ENCODE measurements around the gene CD2.
A peak's percentile ranks its signal among the peaks of the same experiment; 100 is the strongest.
"Not testable (repeated sequence)": the region's sequence is repeated elsewhere in the genome, so short reads cannot be mapped to it uniquely, and the experiment has no call there.

The CD2 gene

GRCh38 chr1:116732726-116733125 is 21.5 kb upstream of the CD2 start:
- DNase-seq: no peak

GRCh38 chr1:116733476-116734365 is 20.5 kb upstream of the CD2 start:
- DNase-seq: no peak

- DNase-seq: no peak
Measured at GRCh38 chr1:116735246-116735645, 19.0 kb upstream of the CD2 start.

GRCh38 chr1:116737020-116737854 is 17.0 kb upstream of the CD2 start:
- peak; percentile 45 for DNase-seq

- no peak for DNase-seq
Measured at GRCh38 chr1:116737855-116738321, 16.3 kb upstream of the CD2 start.

- no peak for DNase-seq
Measured at GRCh38 chr1:116738673-116739370, 15.4 kb upstream of the CD2 start.

- no peak for DNase-seq
Measured at GRCh38 chr1:116739371-116740012, 14.7 kb upstream of the CD2 start.

GRCh38 chr1:116740296-116740695 is 13.9 kb upstream of the CD2 start:
- DNase-seq: no peak

- DNase-seq: no peak
Measured at GRCh38 chr1:116740746-116741145, 13.5 kb upstream of the CD2 start.

GRCh38 chr1:116741836-116742565 is 12.2 kb upstream of the CD2 start:
- DNase-seq: no peak

GRCh38 chr1:116743535-116743934 is 10.7 kb upstream of the CD2 start:
- DNase-seq: no peak

- no peak for DNase-seq
Measured at GRCh38 chr1:116748272-116748671, 6.0 kb upstream of the CD2 start.

- no peak for DNase-seq
Measured at GRCh38 chr1:116751146-116751545, 3.1 kb upstream of the CD2 start.

- peak; percentile 18 for DNase-seq
Measured at GRCh38 chr1:116751621-116752020, 2.6 kb upstream of the CD2 start.

- no peak for DNase-seq
Measured at GRCh38 chr1:116753312-116753711, 918 bp upstream of the CD2 start.

GRCh38 chr1:116755066-116755465 is 836 bp downstream of the CD2 start:
- DNase-seq: no peak

- DNase-seq: no peak
Measured at GRCh38 chr1:116755681-116756080, 1.5 kb downstream of the CD2 start.

GRCh38 chr1:116756092-116756491 is 1.9 kb downstream of the CD2 start:
- DNase-seq: not testable (repeated sequence)

- DNase-seq: not testable (repeated sequence)
Measured at GRCh38 chr1:116758456-116758815, 4.2 kb downstream of the CD2 start.

- DNase-seq: no peak
Measured at GRCh38 chr1:116759636-116760035, 5.4 kb downstream of the CD2 start.

GRCh38 chr1:116760487-116760886 is 6.3 kb downstream of the CD2 start:
- no peak for DNase-seq
